Measurements from ENCODE around the gene RIOX2.

- TF ChIP-seq POLR2A (IDR thresholded peaks at IDR 0.05; ENCODE audit: control extremely low read depth in 1 of 2, low read depth in 2 of 2, low read length in 2 of 2) (no peak), POLR2AphosphoS5 (IDR thresholded peaks at IDR 0.05; ENCODE audit: low read depth, low read length) (no peak), CTCF (IDR thresholded peaks at IDR 0.05; ENCODE audit: control extremely low read depth in 1 of 3, insufficient read depth in 1 of 3, low read depth in 1 of 3, low read length in 3 of 3) (no peak), GABPA (IDR thresholded peaks at IDR 0.05; ENCODE audit: borderline replicate concordance, insufficient read depth, low read length) (no peak), CBX8 (IDR thresholded peaks at IDR 0.05; ENCODE audit: borderline replicate concordance, low read depth, low read length) (no peak), TBP (IDR thresholded peaks at IDR 0.05; ENCODE audit: low read depth, low read length) (no peak), SIN3A (conservative IDR thresholded peaks at IDR 0.05 in 1 of 2, IDR thresholded peaks at IDR 0.05 in 1 of 2; ENCODE audit: low read depth in 1 of 2, low read length in 2 of 2) (no peak), BRCA1 (IDR thresholded peaks at IDR 0.05; ENCODE audit: low read depth, low read length) (no peak), ZNF274 (IDR thresholded peaks at IDR 0.05; ENCODE audit: borderline replicate concordance, extremely low read depth, low read length) (no peak), USF2 (IDR thresholded peaks at IDR 0.05; ENCODE audit: low read length) (no peak)
Observed at GRCh38 chr3:97914388-97914787, 57.8 kb downstream of the RIOX2 start.
